ENCODE measurements around the gene SMPD1. TPM values are rescaled to one million over a fixed set of nuclear protein-coding genes. Genes with fewer than 3 reads are reported as not detected.

SMPD1 gene
- total and polyA plus RNA-seq, 2 of the 4 experiments (the other 2 are of a cell fraction): 19.5 to 108 TPM

GRCh38 chr11:6401464-6401863 lies 11.2 kb downstream of the SMPD1 start (continued):
- no peak for TF ChIP-seq CTCF (conservative IDR thresholded peaks at IDR 0.05; ENCODE audit: low read depth, low read length)

- H3K4ac ChIP-seq (ENCODE audit: low read depth, low read length): no peak overlapping the region
- no peak overlapping the region for H4K5ac ChIP-seq (ENCODE audit: low read depth, low read length)
- intact Hi-C loops (cut with micrococcal nuclease): no loop called here
- no peak overlapping the region for H2AK5ac ChIP-seq (ENCODE audit: low read depth, low read length)
- H4K8ac ChIP-seq (ENCODE audit: low read depth in 2 of 2, low read length in 2 of 2): no peak overlapping the region
- H2AK9ac ChIP-seq (replicated peaks; ENCODE audit: low read depth, low read length, poor library complexity): no peak overlapping the region
- H3K27me3 ChIP-seq (ENCODE audit: control insufficient read depth, insufficient read depth, low read length): no peaks in the 10 kb centered on the region
- H3K4me1 ChIP-seq (ENCODE audit: control insufficient read depth, insufficient read depth, low read length): peaks cover 16% of the 10 kb centered on the region
- no peak overlapping the region for H3K14ac ChIP-seq (replicated peaks; ENCODE audit: low read depth, low read length)
- no peak for TF ChIP-seq MAFK (IDR thresholded peaks at IDR 0.05; ENCODE audit: low read depth, low read length)
- TF ChIP-seq CTCF (conservative IDR thresholded peaks at IDR 0.05; ENCODE audit: low read depth, low read length): no peak
- no peak for TF ChIP-seq BHLHE40 (IDR thresholded peaks at IDR 0.05; ENCODE audit: low read depth, low read length)
- TF ChIP-seq RFX5 (IDR thresholded peaks at IDR 0.05; ENCODE audit: low read depth, low read length): no peak
- ATAC-seq (ENCODE audit: low read depth) (no peak), DNase-seq (no peak)
- H3K56ac ChIP-seq (ENCODE audit: extremely low read depth, insufficient read depth, low read length): no peak overlapping the region
- no peak overlapping the region for H3K4me3 ChIP-seq (ENCODE audit: insufficient read depth, low read depth, low read length)
- H3K9ac ChIP-seq (ENCODE audit: low read depth, low read length): no peak overlapping the region
- H2AFZ ChIP-seq (replicated peaks; ENCODE audit: low read length, poor library complexity): no peak overlapping the region
- POLR2A ChIA-PET (ENCODE audit: unreplicated experiment): no interaction called here
- H3K4me2 ChIP-seq (ENCODE audit: low read depth, low read length): no peak overlapping the region
- H3K36me3 ChIP-seq (ENCODE audit: control insufficient read depth, insufficient read depth, low read length): peaks cover 23% of the 10 kb centered on the region; the same call in 1 of the 2 replicates
- no peak overlapping the region for H3K23ac ChIP-seq (ENCODE audit: low read depth, low read length)
- H3K9me1 ChIP-seq (ENCODE audit: insufficient read depth, low read length): peaks cover 44% of the 10 kb centered on the region
- H3K9me3 ChIP-seq (ENCODE audit: control insufficient read depth, insufficient read depth, low read length): no peaks in the 10 kb centered on the region
- dilution Hi-C loops (cut with HindIII; ENCODE audit: low sequenced_read_pairs, unreplicated experiment): no loop called here
- peaks cover 4 to 13% of the 10 kb centered on the region in 2 experiments for H3K79me1 ChIP-seq (ENCODE audit: low read depth in 1 of 2, low read length in 2 of 2)
- CTCF ChIA-PET: no interaction called here
- no TSS peak for BruUV-seq (replicated peaks)
- no peak overlapping the region for H3K27ac ChIP-seq (ENCODE audit: insufficient read depth, low read length)
- H2BK20ac ChIP-seq (ENCODE audit: low read depth, low read length): no peak overlapping the region
- WGBS, 2 experiments (ENCODE audit: extremely low coverage in 2 of 2, insufficient read length in 1 of 2): 85% methylated on average over 4 of the region's 12 CpGs; no CpG with 5 or more reads in 1 of the 2 experiments
- no peak overlapping the region for H2BK5ac ChIP-seq (ENCODE audit: low read depth, low read length, poor library complexity, severe bottlenecking)
- H3K18ac ChIP-seq (ENCODE audit: low read depth, low read length): no peak overlapping the region
- no peak overlapping the region for H2BK15ac ChIP-seq (ENCODE audit: low read depth, low read length)
- no peak overlapping the region for H2BK120ac ChIP-seq (ENCODE audit: low read depth, low read length)
- in situ Hi-C loops (cut with MboI; ENCODE audit: low sequenced_read_pairs): no loop called here
- no peak overlapping the region for H4K91ac ChIP-seq (ENCODE audit: insufficient read depth, low read depth, low read length)
- H4K20me1 ChIP-seq (ENCODE audit: insufficient read depth, low read length): peaks cover 8% of the 10 kb centered on the region; the same call in 1 of the 2 replicates
These were observed 11.8 kb downstream of the SMPD1 start for GRCh38 chr11:6402061-6402470.
